ENCODE results near the gene CCDC102B. TPM values are rescaled to one million over a fixed set of nuclear protein-coding genes. Genes with fewer than 3 reads are reported as not detected.

The CCDC102B gene
- total RNA-seq, 1 donor from 2014 or later = 6.5 TPM

DNA sequence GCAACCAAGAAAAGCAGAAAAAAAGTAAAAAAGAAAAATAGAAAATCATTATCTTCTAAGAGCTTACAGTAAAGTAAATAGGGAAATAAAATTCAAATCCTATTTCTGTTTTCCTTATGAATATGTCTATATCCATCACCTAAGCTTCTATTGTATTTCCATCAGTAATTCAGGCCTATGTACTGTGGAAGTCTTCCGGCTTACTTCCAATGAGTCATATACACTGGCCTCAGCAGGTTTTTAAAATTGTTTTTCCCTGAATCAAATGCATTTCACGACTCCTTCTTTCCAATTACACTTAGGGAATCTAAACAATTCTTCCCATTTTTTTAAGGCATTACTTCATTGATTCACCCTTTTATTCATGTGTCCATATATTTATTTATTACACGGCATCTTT, 164.7 kb downstream of the CCDC102B start:
- Mint-ChIP-seq H3K27me3 (ENCODE audit: low read depth) (no peaks in the 10 kb centered on the region), H3K36me3 (ENCODE audit: low read depth) (no peaks in the 10 kb centered on the region), H3K9me3 (no peaks in the 10 kb centered on the region), H3K27ac (ENCODE audit: unreplicated experiment) (no peak overlapping the region), H3K4me1 (no peaks in the 10 kb centered on the region), H3K4me3 (no peak overlapping the region)
- DNase-seq (ENCODE audit: low read depth, low spot score) = no peak
- TF ChIP-seq, protein P1, sequence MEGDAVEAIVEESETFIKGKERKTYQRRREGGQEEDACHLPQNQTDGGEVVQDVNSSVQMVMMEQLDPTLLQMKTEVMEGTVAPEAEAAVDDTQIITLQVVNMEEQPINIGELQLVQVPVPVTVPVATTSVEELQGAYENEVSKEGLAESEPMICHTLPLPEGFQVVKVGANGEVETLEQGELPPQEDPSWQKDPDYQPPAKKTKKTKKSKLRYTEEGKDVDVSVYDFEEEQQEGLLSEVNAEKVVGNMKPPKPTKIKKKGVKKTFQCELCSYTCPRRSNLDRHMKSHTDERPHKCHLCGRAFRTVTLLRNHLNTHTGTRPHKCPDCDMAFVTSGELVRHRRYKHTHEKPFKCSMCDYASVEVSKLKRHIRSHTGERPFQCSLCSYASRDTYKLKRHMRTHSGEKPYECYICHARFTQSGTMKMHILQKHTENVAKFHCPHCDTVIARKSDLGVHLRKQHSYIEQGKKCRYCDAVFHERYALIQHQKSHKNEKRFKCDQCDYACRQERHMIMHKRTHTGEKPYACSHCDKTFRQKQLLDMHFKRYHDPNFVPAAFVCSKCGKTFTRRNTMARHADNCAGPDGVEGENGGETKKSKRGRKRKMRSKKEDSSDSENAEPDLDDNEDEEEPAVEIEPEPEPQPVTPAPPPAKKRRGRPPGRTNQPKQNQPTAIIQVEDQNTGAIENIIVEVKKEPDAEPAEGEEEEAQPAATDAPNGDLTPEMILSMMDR (conservative IDR thresholded peaks at IDR 0.05) = no peak

DNA sequence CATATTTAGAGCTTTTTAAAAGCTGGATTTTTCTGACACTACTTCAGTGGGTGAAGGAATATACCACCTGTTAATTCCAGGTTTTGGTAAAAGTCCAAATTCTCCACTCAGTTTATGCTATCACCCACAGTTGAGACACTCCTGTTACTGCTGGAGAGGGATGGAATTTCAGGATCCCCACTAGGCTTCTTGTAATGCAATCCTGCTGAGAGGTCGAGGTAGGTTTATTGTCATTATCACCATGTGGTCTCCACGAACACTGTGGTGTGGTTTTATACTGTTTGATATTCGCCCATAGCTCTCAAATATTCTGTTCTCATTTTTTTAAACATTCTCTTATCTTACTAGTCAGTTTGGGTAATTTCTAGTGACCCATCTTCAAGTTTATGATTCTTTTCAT, 167.9 kb downstream of the CCDC102B start:
- no peak overlapping the region for H3K4me3 Mint-ChIP-seq
- no peaks in the 10 kb centered on the region for H3K36me3 Mint-ChIP-seq (ENCODE audit: low read depth)
- TF ChIP-seq, protein P1 (conservative IDR thresholded peaks at IDR 0.05) = no peak
- no peaks in the 10 kb centered on the region for H3K9me3 Mint-ChIP-seq
- H3K4me1 Mint-ChIP-seq = no peaks in the 10 kb centered on the region
- H3K27me3 Mint-ChIP-seq (ENCODE audit: low read depth) = no peaks in the 10 kb centered on the region
- no peak overlapping the region for H3K27ac Mint-ChIP-seq (ENCODE audit: unreplicated experiment)
- no peak for DNase-seq (ENCODE audit: low read depth, low spot score)

DNA sequence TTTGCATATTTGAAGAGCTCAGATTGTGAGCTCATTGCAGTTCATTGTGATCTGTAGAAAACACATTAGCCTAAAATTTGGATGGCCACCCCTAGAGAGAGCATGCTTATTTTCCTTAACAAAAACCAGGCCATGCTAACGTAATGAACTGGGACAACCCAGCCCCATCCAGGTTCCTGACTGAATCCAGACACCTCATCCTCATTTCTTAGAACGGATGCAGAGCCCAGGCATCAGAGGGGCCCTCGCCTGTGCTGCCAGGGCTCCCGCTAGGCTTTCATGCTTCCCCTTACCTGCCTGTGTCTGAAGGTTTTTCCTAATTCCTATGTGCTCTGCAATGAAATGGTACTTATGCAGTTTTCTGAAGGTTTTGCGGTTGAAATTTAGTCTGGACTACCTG, 171.1 kb downstream of the CCDC102B start:
- Mint-ChIP-seq H3K4me3 (no peak overlapping the region), H3K36me3 (ENCODE audit: low read depth) (no peaks in the 10 kb centered on the region)
- TF ChIP-seq, protein P1 (conservative IDR thresholded peaks at IDR 0.05) = no peak

DNA sequence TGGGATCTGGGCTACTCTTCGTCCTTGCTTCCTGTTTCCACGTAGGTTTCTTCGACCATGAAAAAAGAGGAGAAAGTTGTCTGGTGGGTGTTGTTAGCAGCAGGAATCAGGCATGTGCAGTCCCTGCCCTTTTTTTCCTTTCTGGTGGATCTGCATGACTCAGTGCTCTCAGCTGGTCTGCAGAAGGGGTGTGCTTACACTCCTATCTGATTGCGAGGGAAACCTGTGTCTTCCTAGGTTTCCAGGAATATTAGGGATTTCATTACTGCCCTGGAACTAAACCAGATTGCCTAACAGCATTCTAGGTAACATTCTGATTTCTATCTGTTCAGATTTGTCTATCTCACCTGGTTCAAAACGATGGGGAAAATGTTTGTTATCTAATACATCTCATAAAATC, 174.3 kb downstream of the CCDC102B start:
- Mint-ChIP-seq H3K4me1 (no peaks in the 10 kb centered on the region), H3K9me3 (no peaks in the 10 kb centered on the region), H3K27me3 (ENCODE audit: low read depth) (no peaks in the 10 kb centered on the region), H3K36me3 (ENCODE audit: low read depth) (no peaks in the 10 kb centered on the region), H3K27ac (ENCODE audit: unreplicated experiment) (peak overlapping the region; percentile 2), H3K4me3 (no peak overlapping the region)
- TF ChIP-seq, protein P1 (conservative IDR thresholded peaks at IDR 0.05) = no peak
- no peak for DNase-seq (ENCODE audit: low read depth, low spot score)

More for the DNA sequence above, 171.1 kb downstream of the CCDC102B start:
- Mint-ChIP-seq H3K9me3 (no peaks in the 10 kb centered on the region), H3K27me3 (ENCODE audit: low read depth) (no peaks in the 10 kb centered on the region), H3K27ac (ENCODE audit: unreplicated experiment) (no peak overlapping the region), H3K4me1 (no peaks in the 10 kb centered on the region)
- DNase-seq (ENCODE audit: low read depth, low spot score) = no peak

GRCh38 chr18:68979737-68980136, 181.9 kb downstream of the CCDC102B start:
- H3K36me3 Mint-ChIP-seq (ENCODE audit: low read depth) = no peaks in the 10 kb centered on the region
- H3K27me3 Mint-ChIP-seq (ENCODE audit: low read depth) = no peaks in the 10 kb centered on the region
- no peak overlapping the region for H3K27ac Mint-ChIP-seq (ENCODE audit: unreplicated experiment)
- no peaks in the 10 kb centered on the region for H3K9me3 Mint-ChIP-seq
- no peak overlapping the region for H3K4me3 Mint-ChIP-seq
- no peak for DNase-seq (ENCODE audit: low read depth, low spot score)
- H3K4me1 Mint-ChIP-seq = no peaks in the 10 kb centered on the region
- TF ChIP-seq, protein P1 (conservative IDR thresholded peaks at IDR 0.05) = no peak

DNA sequence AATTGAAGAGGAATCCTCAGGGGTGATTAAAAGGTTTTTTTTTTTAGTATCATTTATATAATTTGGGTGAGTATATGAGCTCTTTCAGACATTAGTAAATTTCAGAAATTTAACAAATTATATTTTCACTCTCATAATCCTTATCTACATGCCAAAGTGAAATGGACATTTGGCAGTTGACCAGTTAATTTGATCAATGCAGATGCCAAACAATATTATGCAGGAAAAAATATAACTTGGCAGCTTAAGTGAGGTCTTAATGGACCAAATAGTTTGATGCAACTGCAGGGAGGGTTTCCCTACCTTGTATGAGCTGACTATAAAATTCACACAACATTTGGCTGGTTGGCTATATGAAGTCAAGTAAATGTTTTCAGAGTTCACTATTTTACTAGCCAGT, 185.2 kb downstream of the CCDC102B start:
- no peaks in the 10 kb centered on the region for H3K27me3 Mint-ChIP-seq (ENCODE audit: low read depth)
- H3K4me1 Mint-ChIP-seq = no peaks in the 10 kb centered on the region
- TF ChIP-seq, protein P1 (conservative IDR thresholded peaks at IDR 0.05) = no peak
- H3K4me3 Mint-ChIP-seq = no peak overlapping the region
- DNase-seq (ENCODE audit: low read depth, low spot score) = no peak
- H3K36me3 Mint-ChIP-seq (ENCODE audit: low read depth) = no peaks in the 10 kb centered on the region
- no peak overlapping the region for H3K27ac Mint-ChIP-seq (ENCODE audit: unreplicated experiment)
- H3K9me3 Mint-ChIP-seq = peaks cover 10% of the 10 kb centered on the region

All from neural crest cell (in vitro differentiated cells).